HepG2 (cell line): Measurements from ENCODE around the gene SERPINA9. TPM values are rescaled to one million over a fixed set of nuclear protein-coding genes. Genes with fewer than 3 reads are reported as not detected.

Experiments
- CENPBD1 ChIP-seq: sonication (generic); formaldehyde crosslinking; IDR thresholded peaks from 2 replicates; pipeline ENCODE4 v1.8.0; 2022; ENCODE audit warnings: missing genetic modification reagents, low read depth, mild to moderate bottlenecking, borderline replicate concordance
- DRAP1 ChIP-seq: IDR thresholded peaks from 2 replicates; pipeline ENCODE4 v1.6.1; 2016; ENCODE audit warnings: missing genetic modification reagents, missing compliant biosample characterization
- ELF3 ChIP-seq: IDR thresholded peaks from 2 replicates; pipeline ENCODE4 v1.6.1; 2016; ENCODE audit warnings: missing genetic modification reagents, missing compliant biosample characterization
- GATA4 ChIP-seq: sonication (generic); IDR thresholded peaks from 2 replicates; pipeline ENCODE4 v1.6.1; 2016; ENCODE audit warnings: antibody characterized with exemption, low read depth, borderline replicate concordance
- GATAD2A ChIP-seq: IDR thresholded peaks from 2 replicates; pipeline ENCODE4 v1.6.1; 2016
- GFI1 ChIP-seq: sonication (generic); formaldehyde crosslinking; IDR thresholded peaks from 2 replicates; pipeline ENCODE4 v1.5.0; 2020; ENCODE audit warnings: missing genetic modification reagents, mild to moderate bottlenecking, borderline replicate concordance
- ISL2 ChIP-seq: sonication (generic); formaldehyde crosslinking; IDR thresholded peaks from 2 replicates; pipeline ENCODE4 v1.5.0; 2020; ENCODE audit warnings: missing genetic modification reagents
- KAT8 ChIP-seq: IDR thresholded peaks from 2 replicates; pipeline ENCODE4 v1.6.1; 2016; ENCODE audit warnings: missing genetic modification reagents, missing compliant biosample characterization
- MED1 ChIP-seq: sonication (generic); formaldehyde crosslinking; IDR thresholded peaks from 2 replicates; pipeline ENCODE4 v1.4.0; 2020; ENCODE audit warnings: missing genetic modification reagents
- MXD1 ChIP-seq: sonication (generic); formaldehyde crosslinking; IDR thresholded peaks from 2 replicates; pipeline ENCODE4 v1.4.0; 2020; ENCODE audit warnings: mild to moderate bottlenecking, missing genetic modification reagents
- NFE2L1 ChIP-seq: sonication (generic); formaldehyde crosslinking; IDR thresholded peaks from 2 replicates; pipeline ENCODE4 v1.4.0; 2020; ENCODE audit warnings: missing genetic modification reagents, mild to moderate bottlenecking, borderline replicate concordance
- PPARG ChIP-seq: conservative IDR thresholded peaks from 2 replicates; pipeline ENCODE4 v1.6.1; 2016; ENCODE audit warnings: missing biosample characterization, missing genetic modification reagents
- RFX1 ChIP-seq: fragments of 450-650 bp; IDR thresholded peaks from 2 replicates; pipeline ENCODE4 v1.6.1; 2017
- SAP130 ChIP-seq: IDR thresholded peaks from 2 replicates; pipeline ENCODE4 v1.6.1; 2016; ENCODE audit warnings: low read depth
- SPEN ChIP-seq: sonication (generic); formaldehyde crosslinking; IDR thresholded peaks from 2 replicates; pipeline ENCODE4 v1.5.1; 2020; ENCODE audit warnings: low read depth, mild to moderate bottlenecking, missing genetic modification reagents
- STAT6 ChIP-seq: sonication (generic); formaldehyde crosslinking; IDR thresholded peaks from 2 replicates; pipeline ENCODE4 v1.4.0; 2020; ENCODE audit warnings: missing genetic modification reagents, mild to moderate bottlenecking, borderline replicate concordance
- TCF12 ChIP-seq, 2 experiments: fragments of 450-650 bp in 1 of 2; sonication (generic) in 1 of 2; formaldehyde crosslinking in 1 of 2; IDR thresholded peaks; 2 replicates each; pipeline versions ENCODE4 v1.6.1 to v1.8.0; 2017 to 2022; ENCODE audit warnings: antibody characterized with exemption in 1 of 2, mild to moderate bottlenecking in 1 of 2, missing genetic modification reagents in 1 of 2, moderate library complexity in 1 of 2
- THRA ChIP-seq: sonication (generic); formaldehyde crosslinking; IDR thresholded peaks from 2 replicates; pipeline ENCODE4 v1.4.0; 2020; ENCODE audit warnings: missing genetic modification reagents, borderline replicate concordance
- TIGD3 ChIP-seq: sonication (generic); formaldehyde crosslinking; IDR thresholded peaks from 2 replicates; pipeline ENCODE4 v1.5.1; 2020; ENCODE audit warnings: mild to moderate bottlenecking, missing genetic modification reagents, borderline replicate concordance
- TMF1 ChIP-seq: sonication (generic); formaldehyde crosslinking; IDR thresholded peaks from 2 replicates; pipeline ENCODE4 v1.8.1; 2022; ENCODE audit warnings: low read depth, missing genetic modification reagents
- YY1 ChIP-seq: IDR thresholded peaks from 2 replicates; pipeline ENCODE4 v1.6.1; 2011; ENCODE audit warnings: low read length, low read depth, moderate library complexity, mild to moderate bottlenecking; ENCODE audit not compliant: insufficient read depth, insufficient replicate concordance
- ZNF3 ChIP-seq: IDR thresholded peaks from 2 replicates; pipeline ENCODE4 v1.7.0; 2017; ENCODE audit warnings: inconsistent platforms
- ZNF614 ChIP-seq: IDR thresholded peaks from 2 replicates; pipeline ENCODE4 v1.6.1; 2018; ENCODE audit warnings: missing biosample characterization, missing genetic modification reagents, inconsistent platforms, borderline replicate concordance
- polyA plus RNA-seq, 8 experiments: library from polyadenylated mRNA; depleted of rRNA in 3 of 8; stranded (reverse) in 7 of 8; unstranded in 1 of 8; fragments of >200 nt; fragmentation: Illumina TruSeq in 4 of 8; extraction: Trizol in 4 of 8; gene quantifications; 2 replicates each; pipeline versions ENCODE4 v1.2.1 to v1.2.3, GENCODE V29; 2011 to 2016; ENCODE audit warnings: low read depth in 4 of 8, missing spikeins in 1 of 8, mixed read lengths in 1 of 8; ENCODE audit not compliant: insufficient read depth in 1 of 8
- total RNA-seq, 5 experiments: library from RNA; depleted of rRNA; stranded (reverse); fragments of >200 nt; fragmentation: Illumina TruSeq; extraction: Trizol; gene quantifications; 2 replicates each; pipeline ENCODE4 v1.2.3, GENCODE V29; 2016; ENCODE audit warnings: low read depth in 1 of 5

SERPINA9 gene
- total and polyA plus RNA-seq, 2 of the 13 experiments (the other 11 are each of a cell fraction or from before 2014, with no cell fraction given), result 0.21 TPM; not detected in 1

GRCh38 chr14:94517641-94518257, 41.8 kb upstream of the SERPINA9 start (continued):
- peak; percentile 62; the same call in 1 of the 2 replicates for TF ChIP-seq THRA (CRISPR knock-in tag)
- TF ChIP-seq GATAD2A (CRISPR knock-in tag), result peak; percentile 45
- TF ChIP-seq ISL2 (CRISPR knock-in tag), result peak; percentile 25; the same call in 1 of the 2 replicates
- TF ChIP-seq ELF3 (CRISPR knock-in tag), result peak; percentile 62; the same call in 1 of the 2 replicates
- no peak for TF ChIP-seq MXD1 (CRISPR knock-in tag)
- no peak for TF ChIP-seq STAT6 (CRISPR knock-in tag)
- no peak for TF ChIP-seq RFX1
- peak; percentile 41; the same call in 1 of the 2 replicates for TF ChIP-seq SAP130 (CRISPR knock-in tag)
- TF ChIP-seq ZNF614 (CRISPR knock-in tag), result peak; percentile 40; the same call in 1 of the 2 replicates
- 0 out of 2 replicates have a peak, but pooled peaks have one; percentile 51 for TF ChIP-seq PPARG (CRISPR knock-in tag)
- TF ChIP-seq TIGD3 (CRISPR knock-in tag), result no peak
- no peak for TF ChIP-seq NFE2L1
- no peak for TF ChIP-seq DRAP1 (CRISPR knock-in tag)
- TF ChIP-seq TMF1 (CRISPR knock-in tag), result no peak
- no peak for TF ChIP-seq ZNF3
- no peak for TF ChIP-seq CENPBD1 (CRISPR knock-in tag)
- 0 out of 2 replicates have a peak, but pooled peaks have one; percentile 36 for TF ChIP-seq SPEN (CRISPR knock-in tag)
- TF ChIP-seq TCF12 (IDR thresholded peaks at IDR 0.05), result no peak
- TF ChIP-seq TCF12 (CRISPR knock-in tag; IDR thresholded peaks at IDR 0.05), result no peak
- 0 out of 2 replicates have a peak, but pooled peaks have one; percentile 33 for TF ChIP-seq GFI1 (CRISPR knock-in tag)
- peak; percentile 81 for TF ChIP-seq MED1
- TF ChIP-seq YY1, result no peak
- no peak for TF ChIP-seq GATA4
- 0 out of 2 replicates have a peak, but pooled peaks have one; percentile 21 for TF ChIP-seq KAT8 (CRISPR knock-in tag)
